SJSA1 (cell line): Measurements from ENCODE around the gene AIPL1. TPM values are rescaled to one million over a fixed set of nuclear protein-coding genes. Genes with fewer than 3 reads are reported as not detected.

Experiments
- DNase-seq, 2 experiments: peaks; one replicate each; pipeline ENCODE4 v3.0.0-alpha.2; 2015 to 2020; ENCODE audit warnings: low spot score in 2 of 2, low read depth in 1 of 2
- H3K27ac ChIP-seq: fragments of 250-450 bp; sonication (Bioruptor Pico); 2 replicates; pipeline ENCODE4 v1.5.1; 2020; ENCODE audit warnings: mild to moderate bottlenecking, moderate library complexity
- H3K27me3 ChIP-seq: fragments of 250-450 bp; sonication (Bioruptor Pico); replicated peaks from 2 replicates; pipeline ENCODE4 v1.5.1; 2020; ENCODE audit warnings: mild to moderate bottlenecking, moderate library complexity
- H3K36me3 ChIP-seq: fragments of 250-450 bp; sonication (Bioruptor Pico); 2 replicates; pipeline ENCODE4 v1.5.1; 2020; ENCODE audit warnings: mild to moderate bottlenecking
- H3K4me1 ChIP-seq: fragments of 250-450 bp; sonication (Bioruptor Pico); replicated peaks from 2 replicates; pipeline ENCODE4 v1.6.1; 2021; ENCODE audit warnings: mild to moderate bottlenecking
- H3K4me3 ChIP-seq: fragments of 250-450 bp; sonication (Bioruptor Pico); 2 replicates; pipeline ENCODE4 v1.5.1; 2020; ENCODE audit warnings: mild to moderate bottlenecking
- H3K9me3 ChIP-seq: fragments of 250-450 bp; sonication (Bioruptor Pico); replicated peaks from 2 replicates; pipeline ENCODE4 v1.5.1; 2020; ENCODE audit warnings: mild to moderate bottlenecking
- total RNA-seq: library from RNA; depleted of rRNA; stranded (reverse); fragments of >200 nt; shearing (Covaris generic); gene quantifications from 2 replicates; pipeline ENCODE4 v1.2.3, GENCODE V29; 2014

AIPL1 gene
- total RNA-seq, 1 experiment from 2014 or later: not detected

- no peaks in the 10 kb centered on the region for H3K27me3 ChIP-seq
- H3K4me3 ChIP-seq: no peak overlapping the region
- no peaks in the 10 kb centered on the region for H3K9me3 ChIP-seq
- no peaks in the 10 kb centered on the region for H3K36me3 ChIP-seq
- no peak for DNase-seq
- H3K4me1 ChIP-seq: no peaks in the 10 kb centered on the region
- H3K27ac ChIP-seq: no peak overlapping the region
These were observed 6.5 kb downstream of the AIPL1 start for GRCh38 chr17:6428207-6428965.

- no peaks in the 10 kb centered on the region for H3K9me3 ChIP-seq
- peak in 1 of 2 experiments; percentile 19 for DNase-seq
- H3K36me3 ChIP-seq: no peaks in the 10 kb centered on the region
- no peak overlapping the region for H3K4me3 ChIP-seq
- H3K27me3 ChIP-seq: no peaks in the 10 kb centered on the region
- no peak overlapping the region for H3K27ac ChIP-seq
- no peaks in the 10 kb centered on the region for H3K4me1 ChIP-seq
These were observed 7.6 kb downstream of the AIPL1 start for GRCh38 chr17:6427279-6427781.

GRCh38 chr17:6426356-6427101 is 8.4 kb downstream of the AIPL1 start:
- no peaks in the 10 kb centered on the region for H3K9me3 ChIP-seq
- no peak for DNase-seq
- H3K27ac ChIP-seq: no peak overlapping the region
- H3K4me1 ChIP-seq: no peaks in the 10 kb centered on the region
- H3K36me3 ChIP-seq: no peaks in the 10 kb centered on the region
- H3K4me3 ChIP-seq: no peak overlapping the region
- H3K27me3 ChIP-seq: no peaks in the 10 kb centered on the region

GRCh38 chr17:6425407-6425806 is 9.5 kb downstream of the AIPL1 start:
- Histone ChIP-seq H3K36me3 (no peaks in the 10 kb centered on the region), H3K27ac (no peak overlapping the region), H3K4me1 (no peaks in the 10 kb centered on the region), H3K4me3 (no peak overlapping the region), H3K27me3 (no peaks in the 10 kb centered on the region), H3K9me3 (no peaks in the 10 kb centered on the region)
- DNase-seq: no peak

- no peak for DNase-seq
- Histone ChIP-seq H3K4me1 (no peaks in the 10 kb centered on the region), H3K9me3 (no peaks in the 10 kb centered on the region), H3K27me3 (no peaks in the 10 kb centered on the region), H3K36me3 (no peaks in the 10 kb centered on the region), H3K27ac (no peak overlapping the region), H3K4me3 (no peak overlapping the region)
These were observed 11.0 kb downstream of the AIPL1 start for GRCh38 chr17:6423931-6424330.

GRCh38 chr17:6422654-6423241 is 12.2 kb downstream of the AIPL1 start:
- no peak for DNase-seq
- Histone ChIP-seq H3K27me3 (no peaks in the 10 kb centered on the region), H3K4me1 (no peaks in the 10 kb centered on the region), H3K36me3 (no peaks in the 10 kb centered on the region), H3K4me3 (no peak overlapping the region), H3K9me3 (no peaks in the 10 kb centered on the region), H3K27ac (no peak overlapping the region)

- peak; percentile 64 to 81 for DNase-seq
- no peaks in the 10 kb centered on the region for H3K27me3 ChIP-seq
- H3K27ac ChIP-seq: no peak overlapping the region
- no peaks in the 10 kb centered on the region for H3K9me3 ChIP-seq
- no peaks in the 10 kb centered on the region for H3K4me1 ChIP-seq
- no peaks in the 10 kb centered on the region for H3K36me3 ChIP-seq
- H3K4me3 ChIP-seq: no peak overlapping the region
These were observed 13.0 kb downstream of the AIPL1 start for GRCh38 chr17:6421700-6422604.

- H3K27ac ChIP-seq: no peak overlapping the region
- H3K4me3 ChIP-seq: no peak overlapping the region
- DNase-seq: no peak
- H3K4me1 ChIP-seq: no peaks in the 10 kb centered on the region
- no peaks in the 10 kb centered on the region for H3K36me3 ChIP-seq
- no peaks in the 10 kb centered on the region for H3K27me3 ChIP-seq
- H3K9me3 ChIP-seq: no peaks in the 10 kb centered on the region
These were observed 14.7 kb downstream of the AIPL1 start for GRCh38 chr17:6420173-6420641.

GRCh38 chr17:6415616-6416015 is 19.3 kb downstream of the AIPL1 start:
- H3K9me3 ChIP-seq: no peaks in the 10 kb centered on the region
- H3K36me3 ChIP-seq: no peaks in the 10 kb centered on the region
- no peak overlapping the region for H3K27ac ChIP-seq
- H3K4me3 ChIP-seq: no peak overlapping the region
- DNase-seq: no peak
- H3K27me3 ChIP-seq: 0 out of 2 replicates have a peak, but pooled peaks cover 5% of the 10 kb centered on the region
- no peaks in the 10 kb centered on the region for H3K4me1 ChIP-seq

GRCh38 chr17:6413065-6413464 is 21.9 kb downstream of the AIPL1 start:
- DNase-seq: peak in 1 of 2 experiments; percentile 32
- Histone ChIP-seq H3K9me3 (no peaks in the 10 kb centered on the region), H3K4me3 (no peak overlapping the region), H3K36me3 (no peaks in the 10 kb centered on the region), H3K27ac (no peak overlapping the region), H3K4me1 (no peaks in the 10 kb centered on the region), H3K27me3 (peaks cover 19% of the 10 kb centered on the region)

- Histone ChIP-seq H3K4me1 (no peaks in the 10 kb centered on the region), H3K27me3 (peaks cover 20% of the 10 kb centered on the region), H3K27ac (no peak overlapping the region), H3K9me3 (no peaks in the 10 kb centered on the region), H3K4me3 (no peak overlapping the region), H3K36me3 (no peaks in the 10 kb centered on the region)
- no peak for DNase-seq
These were observed 26.2 kb downstream of the AIPL1 start for GRCh38 chr17:6408735-6409134.

GRCh38 chr17:6408276-6408675 is 26.6 kb downstream of the AIPL1 start:
- H3K27ac ChIP-seq: no peak overlapping the region
- H3K4me3 ChIP-seq: no peak overlapping the region
- DNase-seq: no peak
- no peaks in the 10 kb centered on the region for H3K36me3 ChIP-seq
- no peaks in the 10 kb centered on the region for H3K4me1 ChIP-seq
- peaks cover 25% of the 10 kb centered on the region for H3K27me3 ChIP-seq
- H3K9me3 ChIP-seq: no peaks in the 10 kb centered on the region

- no peaks in the 10 kb centered on the region for H3K9me3 ChIP-seq
- no peak for DNase-seq
- H3K27ac ChIP-seq: no peak overlapping the region
- H3K36me3 ChIP-seq: no peaks in the 10 kb centered on the region
- no peak overlapping the region for H3K4me3 ChIP-seq
- peaks cover 22% of the 10 kb centered on the region for H3K27me3 ChIP-seq
- no peaks in the 10 kb centered on the region for H3K4me1 ChIP-seq
These were observed 32.7 kb downstream of the AIPL1 start for GRCh38 chr17:6402258-6402657.
